ENCODE data around the gene C1RL. TPM values are rescaled to one million over a fixed set of nuclear protein-coding genes. Genes with fewer than 3 reads are reported as not detected.
A peak's percentile ranks its signal among the peaks of the same experiment; 100 is the strongest.

Gene C1RL
- total RNA-seq, 1 experiment from 2014 or later: 72.9 TPM

GRCh38 chr12:7154042-7154441 is 45.0 kb upstream of the C1RL start:
- Histone ChIP-seq H3K27ac (peak overlapping the region; percentile 50), H3K79me2 (ENCODE audit: low read depth) (no peaks in the 10 kb centered on the region), H3K9me3 (ENCODE audit: insufficient read depth, low read depth) (no peaks in the 10 kb centered on the region), H3K36me3 (ENCODE audit: low read depth) (peaks cover 8% of the 10 kb centered on the region; the same call in 1 of the 2 replicates), H3F3A (ENCODE audit: insufficient read depth, low read depth) (peaks cover 38% of the 10 kb centered on the region), H3K4me1 (replicated peaks; ENCODE audit: insufficient read depth) (peaks cover 35% of the 10 kb centered on the region), H3K4me3 (no peak overlapping the region), H2AFZ (no peak overlapping the region), H3K27me3 (ENCODE audit: insufficient read depth, low read depth) (no peaks in the 10 kb centered on the region), H4K20me1 (ENCODE audit: insufficient read depth) (no peaks in the 10 kb centered on the region), H3K9me2 (ENCODE audit: insufficient read depth) (no peaks in the 10 kb centered on the region), H3K4me2 (peak overlapping the region; percentile 52)
- DNase-seq: peak in 1 of 2 experiments; percentile 73
- ChIA-PET POLR2A (ENCODE audit: unreplicated experiment) (no interaction called here), CTCF (interaction anchor here (0.7 to 2.6 kb wide), 3 partner anchors 9 to 430 kb away, joined by 3 to 11 read pairs (median 10); partner anchors contain the start of gene COPS7A)
- no TSS peak for BruUV-seq (replicated peaks)
- no peak for TF ChIP-seq CTCF (conservative IDR thresholded peaks at IDR 0.05)
- no peak for TF ChIP-seq EZH2 (IDR thresholded peaks at IDR 0.05; ENCODE audit: low read depth)
- intact Hi-C loops (cut with micrococcal nuclease; ENCODE audit: unreplicated experiment): no loop called here

GRCh38 chr12:7152818-7153217 is 43.8 kb upstream of the C1RL start:
- CTCF ChIA-PET: interaction anchor here (0.6 to 0.8 kb wide), 2 partner anchors 11 to 40 kb away, joined by 3 to 4 read pairs; no protein-coding TSS in a partner anchor
- intact Hi-C loops (cut with micrococcal nuclease; ENCODE audit: unreplicated experiment): no loop called here
- peaks cover 9% of the 10 kb centered on the region; the same call in 1 of the 2 replicates for H3K36me3 ChIP-seq (ENCODE audit: low read depth)

GRCh38 chr12:7151532-7151931 is 42.5 kb upstream of the C1RL start:
- no peak for DNase-seq
- H2AFZ ChIP-seq: no peak overlapping the region
- intact Hi-C loops (cut with micrococcal nuclease; ENCODE audit: unreplicated experiment): no loop called here
- no peak overlapping the region for H3K4me2 ChIP-seq
- BruUV-seq (replicated peaks): no TSS peak
- peaks cover 38% of the 10 kb centered on the region for H3F3A ChIP-seq (ENCODE audit: insufficient read depth, low read depth)
- H3K36me3 ChIP-seq (ENCODE audit: low read depth): peaks cover 6% of the 10 kb centered on the region; the same call in 1 of the 2 replicates
- ChIA-PET CTCF (interaction anchor here (0.6 to 0.7 kb wide), 2 partner anchors 24 to 500 kb away, joined by 7 to 11 read pairs; no protein-coding TSS in a partner anchor), POLR2A (ENCODE audit: unreplicated experiment) (no interaction called here)
- no peak overlapping the region for H3K4me3 ChIP-seq
- no peaks in the 10 kb centered on the region for H3K27me3 ChIP-seq (ENCODE audit: insufficient read depth, low read depth)
- H4K20me1 ChIP-seq (ENCODE audit: insufficient read depth): no peaks in the 10 kb centered on the region
- no peaks in the 10 kb centered on the region for H3K9me3 ChIP-seq (ENCODE audit: insufficient read depth, low read depth)
- no peaks in the 10 kb centered on the region for H3K79me2 ChIP-seq (ENCODE audit: low read depth)
- peaks cover 32% of the 10 kb centered on the region for H3K4me1 ChIP-seq (replicated peaks; ENCODE audit: insufficient read depth)
- TF ChIP-seq CTCF (conservative IDR thresholded peaks at IDR 0.05) (no peak), EZH2 (IDR thresholded peaks at IDR 0.05; ENCODE audit: low read depth) (no peak)
- H3K27ac ChIP-seq: no peak overlapping the region
- H3K9me2 ChIP-seq (ENCODE audit: insufficient read depth): no peaks in the 10 kb centered on the region

More at GRCh38 chr12:7152818-7153217, 43.8 kb upstream of the C1RL start:
- no peak overlapping the region for H3K4me3 ChIP-seq
- no peak overlapping the region for H3K4me2 ChIP-seq
- POLR2A ChIA-PET (ENCODE audit: unreplicated experiment): interaction anchor here (0.5 to 0.6 kb wide), 2 partner anchors 41 to 171 kb away, joined by 3 to 7 read pairs; no protein-coding TSS in a partner anchor
- no peak for TF ChIP-seq EZH2 (IDR thresholded peaks at IDR 0.05; ENCODE audit: low read depth)
- TF ChIP-seq CTCF (conservative IDR thresholded peaks at IDR 0.05): no peak
- H2AFZ ChIP-seq: no peak overlapping the region
- no peaks in the 10 kb centered on the region for H3K9me3 ChIP-seq (ENCODE audit: insufficient read depth, low read depth)
- H3K79me2 ChIP-seq (ENCODE audit: low read depth): no peaks in the 10 kb centered on the region
- no peak for DNase-seq
- peaks cover 38% of the 10 kb centered on the region for H3F3A ChIP-seq (ENCODE audit: insufficient read depth, low read depth)
- no peak overlapping the region for H3K27ac ChIP-seq
- H3K27me3 ChIP-seq (ENCODE audit: insufficient read depth, low read depth): no peaks in the 10 kb centered on the region
- no TSS peak for BruUV-seq (replicated peaks)
- H3K4me1 ChIP-seq (replicated peaks; ENCODE audit: insufficient read depth): peaks cover 35% of the 10 kb centered on the region
- no peaks in the 10 kb centered on the region for H3K9me2 ChIP-seq (ENCODE audit: insufficient read depth)
- no peaks in the 10 kb centered on the region for H4K20me1 ChIP-seq (ENCODE audit: insufficient read depth)

All from PC-9 (cell line).